ENCODE results near the gene SDHAF2.

SDHAF2 gene

GRCh38 chr11:61486011-61486620 lies 56.2 kb downstream of the SDHAF2 start:
- no peaks in the 10 kb centered on the region for H3K9me3 ChIP-seq (ENCODE audit: control insufficient read depth, insufficient read depth, low read depth, low read length)
- H3K27ac ChIP-seq (ENCODE audit: extremely low read depth, low read depth, low read length), result no peak overlapping the region
- no peaks in the 10 kb centered on the region for H3K36me3 ChIP-seq (ENCODE audit: control insufficient read depth in 2 of 2, insufficient read depth in 1 of 2, low read length in 2 of 2)
- no peaks in the 10 kb centered on the region for H3K4me1 ChIP-seq (ENCODE audit: control insufficient read depth, insufficient read depth, low read length)
- no peak overlapping the region for H3K4me3 ChIP-seq (ENCODE audit: low read depth, low read length)
- CTCF ChIA-PET, result interaction anchor here (0.8 to 2.6 kb wide), 6 partner anchors 8 to 40 kb away, joined by 3 to 9 read pairs (median 4); partner anchors contain the start of gene LRRC10B
- POLR2A ChIA-PET, result no interaction called here
- TF ChIP-seq, protein P1, sequence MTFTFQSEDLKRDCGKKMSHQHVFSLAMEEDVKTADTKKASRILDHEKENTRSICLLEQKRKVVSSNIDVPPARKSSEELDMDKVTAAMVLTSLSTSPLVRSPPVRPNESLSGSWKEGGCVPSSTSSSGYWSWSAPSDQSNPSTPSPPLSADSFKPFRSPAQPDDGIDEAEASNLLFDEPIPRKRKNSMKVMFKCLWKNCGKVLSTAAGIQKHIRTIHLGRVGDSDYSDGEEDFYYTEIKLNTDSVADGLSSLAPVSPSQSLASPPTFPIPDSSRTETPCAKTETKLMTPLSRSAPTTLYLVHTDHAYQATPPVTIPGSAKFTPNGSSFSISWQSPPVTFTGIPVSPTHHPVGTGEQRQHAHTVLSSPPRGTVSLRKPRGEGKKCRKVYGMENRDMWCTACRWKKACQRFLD (tag by site-specific recombination; IDR thresholded peaks at IDR 0.05), result no peak
- TF ChIP-seq ZFHX2 (tag by site-specific recombination; conservative IDR thresholded peaks at IDR 0.05), result peak; percentile 34
- TF ChIP-seq ZNF292 (tag by site-specific recombination; IDR thresholded peaks at IDR 0.05; ENCODE audit: borderline replicate concordance, low read depth), result no peak
- TF ChIP-seq INSM2 (tag by site-specific recombination; IDR thresholded peaks at IDR 0.05), result no peak
- no peak for TF ChIP-seq IKZF3 (tag by site-specific recombination; IDR thresholded peaks at IDR 0.05)
- no peak for TF ChIP-seq KLF16 (tag by site-specific recombination; IDR thresholded peaks at IDR 0.05)
- TF ChIP-seq ZNF155 (tag by site-specific recombination; IDR thresholded peaks at IDR 0.05), result no peak
- TF ChIP-seq ZBTB6 (tag by site-specific recombination; IDR thresholded peaks at IDR 0.05), result no peak
- no peak for TF ChIP-seq ZNF624 (tag by site-specific recombination; IDR thresholded peaks at IDR 0.05)
- peak; percentile 40; the same call in 1 of the 2 replicates for TF ChIP-seq EGR2 (tag by site-specific recombination; IDR thresholded peaks at IDR 0.05; ENCODE audit: low read depth)

DNA sequence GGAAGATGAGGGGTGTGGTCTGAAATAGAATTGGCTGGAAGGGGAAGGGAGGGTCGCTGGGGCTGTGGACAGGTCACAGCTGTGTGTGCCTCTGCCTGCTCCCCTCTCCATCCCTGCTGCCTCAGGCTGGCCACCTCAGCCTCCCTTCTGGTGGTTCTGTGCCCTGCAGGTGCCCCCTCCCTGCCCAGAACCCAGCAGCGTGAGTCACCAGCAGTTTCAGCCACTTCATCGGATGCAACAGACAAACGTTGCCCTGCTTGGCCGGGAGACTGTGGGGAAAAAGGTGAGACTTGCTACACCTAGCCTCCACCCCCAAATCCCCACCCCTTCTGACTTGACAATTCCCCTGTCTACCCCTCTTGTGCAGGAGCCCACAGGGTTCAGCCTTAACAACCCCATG lies 56.9 kb downstream of the SDHAF2 start:
- Histone ChIP-seq H3K4me1 (ENCODE audit: control insufficient read depth, insufficient read depth, low read length) (no peaks in the 10 kb centered on the region), H3K9me3 (ENCODE audit: control insufficient read depth, insufficient read depth, low read depth, low read length) (no peaks in the 10 kb centered on the region), H3K27ac (ENCODE audit: extremely low read depth, low read depth, low read length) (no peak overlapping the region), H3K4me3 (ENCODE audit: low read depth, low read length) (no peak overlapping the region), H3K36me3 (ENCODE audit: control insufficient read depth in 2 of 2, insufficient read depth in 1 of 2, low read length in 2 of 2) (no peaks in the 10 kb centered on the region)
- CTCF ChIA-PET, result interaction anchor here (0.7 to 2.6 kb wide), 6 partner anchors 9 to 141 kb away, joined by 3 to 9 read pairs (median 6); no protein-coding TSS in a partner anchor
- POLR2A ChIA-PET, result no interaction called here
- TF ChIP-seq KLF10 (tag by site-specific recombination; IDR thresholded peaks at IDR 0.05) (no peak), ZNF16 (tag by site-specific recombination; IDR thresholded peaks at IDR 0.05; ENCODE audit: low read depth) (no peak)

DNA sequence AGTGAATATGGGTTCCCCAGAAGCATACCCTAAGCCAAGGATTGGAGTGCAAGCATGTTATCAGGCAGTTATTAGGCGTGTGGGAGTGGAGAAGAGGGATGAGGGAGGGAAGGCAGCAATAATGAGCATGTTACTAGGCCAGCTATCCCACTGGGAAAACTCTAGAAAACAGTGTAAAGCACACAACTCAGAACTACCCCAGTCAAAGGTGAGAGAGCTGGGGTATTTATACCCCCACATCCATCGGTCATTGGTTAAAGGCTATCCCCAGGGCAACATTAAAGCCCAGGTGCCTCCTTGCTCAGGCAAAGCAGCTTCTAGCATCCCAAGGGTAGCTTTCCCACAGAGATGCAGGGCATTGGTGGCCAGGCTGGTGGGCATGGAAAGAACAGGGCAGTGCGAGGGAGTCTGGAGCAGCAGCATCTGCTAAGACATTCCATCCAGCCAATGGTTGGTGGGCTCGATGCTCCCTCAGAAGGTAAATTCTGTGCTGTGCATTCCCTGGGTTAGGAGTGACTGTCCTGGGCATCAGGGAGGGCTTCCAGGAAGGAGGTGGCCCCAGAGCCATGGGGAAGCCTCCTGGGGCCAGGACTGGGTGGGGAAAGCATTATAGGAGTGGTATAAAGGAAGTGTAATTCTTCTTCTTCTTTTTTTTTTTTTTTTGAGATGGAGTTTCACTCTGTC lies 57.6 kb downstream of the SDHAF2 start:
- TF ChIP-seq ZNF354C (tag by site-specific recombination; IDR thresholded peaks at IDR 0.05; ENCODE audit: borderline replicate concordance, low read depth), result no peak
- TF ChIP-seq, protein P2, sequence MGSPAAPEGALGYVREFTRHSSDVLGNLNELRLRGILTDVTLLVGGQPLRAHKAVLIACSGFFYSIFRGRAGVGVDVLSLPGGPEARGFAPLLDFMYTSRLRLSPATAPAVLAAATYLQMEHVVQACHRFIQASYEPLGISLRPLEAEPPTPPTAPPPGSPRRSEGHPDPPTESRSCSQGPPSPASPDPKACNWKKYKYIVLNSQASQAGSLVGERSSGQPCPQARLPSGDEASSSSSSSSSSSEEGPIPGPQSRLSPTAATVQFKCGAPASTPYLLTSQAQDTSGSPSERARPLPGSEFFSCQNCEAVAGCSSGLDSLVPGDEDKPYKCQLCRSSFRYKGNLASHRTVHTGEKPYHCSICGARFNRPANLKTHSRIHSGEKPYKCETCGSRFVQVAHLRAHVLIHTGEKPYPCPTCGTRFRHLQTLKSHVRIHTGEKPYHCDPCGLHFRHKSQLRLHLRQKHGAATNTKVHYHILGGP (tag by site-specific recombination; IDR thresholded peaks at IDR 0.05), result no peak
- peak; percentile 95 for TF ChIP-seq ZNF37A (tag by site-specific recombination; IDR thresholded peaks at IDR 0.05)
- TF ChIP-seq ZNF221 (tag by site-specific recombination; IDR thresholded peaks at IDR 0.05; ENCODE audit: borderline replicate concordance), result no peak
- no peak for TF ChIP-seq ZNF624 (tag by site-specific recombination; IDR thresholded peaks at IDR 0.05)
- no peak for TF ChIP-seq ZNF792 (tag by site-specific recombination; IDR thresholded peaks at IDR 0.05)
- TF ChIP-seq ZNF558 (tag by site-specific recombination; IDR thresholded peaks at IDR 0.05), result no peak
- no peak for TF ChIP-seq ZNF214 (tag by site-specific recombination; IDR thresholded peaks at IDR 0.05; ENCODE audit: borderline replicate concordance)
- H3K4me1 ChIP-seq (ENCODE audit: control insufficient read depth, insufficient read depth, low read length), result no peaks in the 10 kb centered on the region
- no peak overlapping the region for H3K27ac ChIP-seq (ENCODE audit: extremely low read depth, low read depth, low read length)
- CTCF ChIA-PET, result interaction anchor here (0.6 to 2.6 kb wide), 8 partner anchors 10 to 564 kb away, joined by 3 to 9 read pairs (median 3); no protein-coding TSS in a partner anchor
- H3K4me3 ChIP-seq (ENCODE audit: low read depth, low read length), result no peak overlapping the region
- POLR2A ChIA-PET, result interaction anchor here (0.7 kb wide), 1 partner anchor 10 kb away, joined by 4 read pairs; no protein-coding TSS in a partner anchor
- no peaks in the 10 kb centered on the region for H3K9me3 ChIP-seq (ENCODE audit: control insufficient read depth, insufficient read depth, low read depth, low read length)
- no peaks in the 10 kb centered on the region for H3K36me3 ChIP-seq (ENCODE audit: control insufficient read depth in 2 of 2, insufficient read depth in 1 of 2, low read length in 2 of 2)

Data from HEK293 (cell line).